Calu3 (cell line): ENCODE data around the gene MAPKAPK5. TPM values are rescaled to one million over a fixed set of nuclear protein-coding genes. Genes with fewer than 3 reads are reported as not detected.

Experiments
- Bru-seq: library from RNA; stranded (reverse); fragments of 400-500 nt; gene quantifications from one replicate; lab custom pipeline; 2021; lab: Mats Ljungman, UMichigan
- BruChase-seq, 2 experiments: library from RNA; stranded (reverse); fragments of 400-500 nt; gene quantifications; one replicate each; lab custom pipeline; 2021; lab: Mats Ljungman, UMichigan
- BruUV-seq: library from RNA; stranded (reverse); fragments of 400-500 nt; replicated peaks from 2 replicates; lab custom pipeline; 2021; lab: Mats Ljungman, UMichigan
- CTCF ChIA-PET: fragments of 300-600 bp; sonication (Branson Sonifier 250); formaldehyde crosslinking; loops from one replicate; lab custom pipeline; 2022; ENCODE audit warnings: antibody characterized with exemption; lab: Charles Lee
- DNase-seq: peaks from one replicate; pipeline ENCODE4 v3.0.0; 2022
- H3K27ac Mint-ChIP-seq: one replicate; pipeline ENCODE4 v1.8.0; 2022; ENCODE audit warnings: mixed read lengths; ENCODE audit not compliant: unreplicated experiment
- H3K27me3 Mint-ChIP-seq: one replicate; pipeline ENCODE4 v1.8.0; 2022; ENCODE audit warnings: mixed read lengths; ENCODE audit not compliant: unreplicated experiment
- H3K36me3 Mint-ChIP-seq: one replicate; pipeline ENCODE4 v1.8.0; 2022; ENCODE audit warnings: mild to moderate bottlenecking, moderate library complexity, mixed read lengths; ENCODE audit not compliant: insufficient read depth, unreplicated experiment
- H3K4me1 Mint-ChIP-seq: one replicate; pipeline ENCODE4 v1.8.0; 2022; ENCODE audit warnings: mild to moderate bottlenecking, low read depth, mixed read lengths; ENCODE audit not compliant: unreplicated experiment
- H3K4me3 Mint-ChIP-seq: one replicate; pipeline ENCODE4 v1.8.0; 2022; ENCODE audit warnings: mild to moderate bottlenecking, low read depth, moderate library complexity, mixed read lengths; ENCODE audit not compliant: unreplicated experiment
- H3K9me3 Mint-ChIP-seq: one replicate; pipeline ENCODE4 v1.8.0; 2022; ENCODE audit warnings: low read depth, mixed read lengths; ENCODE audit not compliant: unreplicated experiment
- CTCF ChIP-seq: fragments of 200-600 bp; IDR thresholded peaks from one replicate; pipeline ENCODE4 v1.8.0; 2022; ENCODE audit warnings: antibody characterized with exemption; ENCODE audit not compliant: unreplicated experiment
- intact Hi-C: fragments of 100-400 bp; cut with micrococcal nuclease; formaldehyde crosslinking; loops from one replicate; pipeline ENCODE4 v1.10.0; 2022; ENCODE audit not compliant: unreplicated experiment
- long read RNA-seq: library from polyadenylated mRNA; stranded (forward); transcript quantifications from one replicate; pipeline ENCODE4 v2.0.0, GENCODE V29; 2022
- total RNA-seq: library from RNA; stranded (reverse); gene quantifications from 2 replicates; pipeline ENCODE4 v1.2.3, GENCODE V29; 2022

Gene MAPKAPK5
- total RNA-seq (84.2 and 84.8 TPM in 2 replicates), Bru-seq, nascent RNA (percentile 90 among the genes with signal in this experiment), BruChase-seq, experiment 1, labeled RNA remaining after a 6-hour chase (percentile 89 among the genes with signal in this experiment), BruChase-seq, experiment 2, labeled RNA remaining after a 2-hour chase (percentile 88 among the genes with signal in this experiment)
- long read RNA-seq, full-length matches to known transcripts = 51 of 102 reads
- long read RNA-seq, partial matches to known transcripts = 4 of 102 reads
- long read RNA-seq, other reads (novel, unspliced or antisense) = 47 of 102 reads

DNA sequence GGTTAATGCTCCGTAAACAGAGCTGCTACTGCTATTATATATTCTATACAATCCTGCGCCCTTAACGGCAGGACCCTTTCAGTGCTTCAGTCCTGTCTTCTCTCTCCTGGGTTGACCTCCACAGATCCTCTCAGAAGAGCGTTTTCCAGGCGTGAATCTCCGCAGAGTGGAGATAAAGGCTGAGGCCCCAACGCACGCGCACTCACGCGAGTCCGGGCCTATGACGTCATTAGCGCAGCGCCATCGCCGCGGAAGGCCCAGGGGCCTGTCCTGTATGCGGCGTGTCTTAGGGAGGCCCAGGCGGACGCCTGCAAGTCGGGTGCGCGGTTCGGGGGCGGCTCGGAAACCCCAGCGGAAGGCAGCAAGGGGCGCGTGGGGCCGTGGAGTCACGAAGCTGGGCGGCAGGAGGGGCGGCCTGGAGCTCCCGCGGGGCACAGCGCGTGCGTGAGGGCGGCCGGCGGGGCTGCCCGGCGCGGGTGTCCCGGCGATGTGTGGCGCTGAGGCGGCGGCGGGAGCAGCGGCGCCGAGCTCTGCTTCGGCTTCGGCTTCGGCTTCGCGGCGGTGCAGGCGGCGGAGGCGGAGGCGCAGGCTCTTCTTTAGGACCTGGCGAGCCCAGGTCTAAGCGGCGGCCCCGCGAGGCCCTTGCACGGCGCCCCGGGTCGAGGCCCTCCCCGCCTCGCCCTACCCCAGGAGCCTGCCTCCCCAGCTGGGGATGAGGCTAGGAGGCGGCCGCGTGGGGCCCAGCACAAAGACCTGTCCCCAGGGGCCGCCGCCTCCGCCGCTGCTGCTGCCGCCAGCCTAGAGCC lies at the start of gene MAPKAPK5:
MAPKAPK5 (plus strand) TSS at position 479 of the 806 bp plus-strand sequence. CDS start 506 bp downstream, outside the sequence.
- Mint-ChIP-seq H3K36me3 (peaks cover 51% of the 10 kb centered on the region), H3K9me3 (no peaks in the 10 kb centered on the region)

GRCh38 chr12:111792856-111793235 lies 49.2 kb upstream of the MAPKAPK5 start:
- CTCF ChIA-PET = interaction anchor here (0.5 kb wide), 1 partner anchor 137 kb away, joined by 6 read pairs; no protein-coding TSS in a partner anchor
- Mint-ChIP-seq H3K27me3 (no peaks in the 10 kb centered on the region), H3K36me3 (peaks cover 44% of the 10 kb centered on the region), H3K27ac (no peak overlapping the region), H3K9me3 (no peaks in the 10 kb centered on the region), H3K4me1 (no peaks in the 10 kb centered on the region), H3K4me3 (no peak overlapping the region)
- no peak for TF ChIP-seq CTCF
- intact Hi-C loops = no loop called here
- BruUV-seq = no TSS peak
- no peak for DNase-seq

More for the DNA sequence above, at the start of gene MAPKAPK5:
- BruUV-seq = no TSS peak
- Mint-ChIP-seq H3K4me1 (peaks cover 25% of the 10 kb centered on the region), H3K27ac (peak within 1 kb of the TSS; percentile 98), H3K4me3 (peak within 1 kb of the TSS; percentile 92), H3K27me3 (no peaks in the 10 kb centered on the region)
- DNase-seq = peak; percentile 96
- no peak for TF ChIP-seq CTCF
- CTCF ChIA-PET = interaction anchor here (0.6 to 1.5 kb wide), 4 partner anchors 28 to 366 kb away, joined by 3 to 5 read pairs (median 4); partner anchors contain the start of genes ERP29 and TMEM116
- intact Hi-C loops = no loop called here

DNA sequence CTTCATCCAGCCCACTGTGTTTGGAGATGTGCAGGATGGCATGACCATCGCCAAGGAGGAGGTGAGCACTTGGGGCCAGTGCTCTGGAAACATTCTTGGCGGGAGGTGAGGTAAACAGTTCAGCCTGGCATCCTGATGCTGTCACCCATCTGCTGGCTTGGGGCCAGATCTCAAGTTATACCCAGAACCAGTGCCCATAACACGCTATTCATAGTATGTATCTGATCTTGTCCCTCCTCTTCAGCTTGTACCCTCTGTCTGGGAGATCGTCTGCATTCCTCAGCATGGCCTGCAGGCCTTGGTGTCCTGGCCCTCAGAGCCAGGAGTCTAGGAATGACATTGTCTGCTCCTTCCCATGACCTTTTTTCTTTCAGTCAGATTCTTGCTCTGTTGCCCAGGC lies 43.8 kb upstream of the MAPKAPK5 start:
- BruUV-seq = no TSS peak
- intact Hi-C loops = no loop called here
- CTCF ChIA-PET = no interaction called here
- Mint-ChIP-seq H3K4me3 (no peak overlapping the region), H3K9me3 (no peaks in the 10 kb centered on the region), H3K27ac (no peak overlapping the region), H3K36me3 (peaks cover 47% of the 10 kb centered on the region), H3K4me1 (no peaks in the 10 kb centered on the region), H3K27me3 (no peaks in the 10 kb centered on the region)
- DNase-seq = no peak
- TF ChIP-seq CTCF = no peak

DNA sequence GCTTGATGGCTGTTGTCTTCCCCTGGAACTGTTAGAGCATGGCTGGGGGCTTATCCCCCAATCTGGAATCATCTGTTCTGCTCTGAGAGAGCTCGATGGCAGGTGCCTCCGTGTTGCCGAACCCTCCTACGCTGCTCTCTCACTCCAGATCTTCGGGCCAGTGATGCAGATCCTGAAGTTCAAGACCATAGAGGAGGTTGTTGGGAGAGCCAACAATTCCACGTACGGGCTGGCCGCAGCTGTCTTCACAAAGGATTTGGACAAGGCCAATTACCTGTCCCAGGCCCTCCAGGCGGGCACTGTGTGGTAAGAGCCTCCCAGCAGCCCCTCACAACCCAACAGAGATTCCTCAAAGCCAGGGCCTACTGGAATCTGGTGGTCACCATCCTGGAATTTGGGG lies 42.3 kb upstream of the MAPKAPK5 start:
- Mint-ChIP-seq H3K27ac (no peak overlapping the region), H3K36me3 (peaks cover 49% of the 10 kb centered on the region), H3K4me3 (no peak overlapping the region), H3K9me3 (no peaks in the 10 kb centered on the region), H3K27me3 (no peaks in the 10 kb centered on the region), H3K4me1 (no peaks in the 10 kb centered on the region)
- no TSS peak for BruUV-seq
- DNase-seq = no peak
- CTCF ChIA-PET = interaction anchor here (1.6 kb wide), 1 partner anchor 13 kb away, joined by 7 read pairs; no protein-coding TSS in a partner anchor
- intact Hi-C loops = no loop called here
- no peak for TF ChIP-seq CTCF
